ENCODE measurements around the gene CABCOCO1.
A peak's percentile ranks its signal among the peaks of the same experiment; 100 is the strongest.

Gene CABCOCO1

GRCh38 chr10:61792097-61792716 lies 129.5 kb downstream of the CABCOCO1 start:
- no peak for DNase-seq

DNA sequence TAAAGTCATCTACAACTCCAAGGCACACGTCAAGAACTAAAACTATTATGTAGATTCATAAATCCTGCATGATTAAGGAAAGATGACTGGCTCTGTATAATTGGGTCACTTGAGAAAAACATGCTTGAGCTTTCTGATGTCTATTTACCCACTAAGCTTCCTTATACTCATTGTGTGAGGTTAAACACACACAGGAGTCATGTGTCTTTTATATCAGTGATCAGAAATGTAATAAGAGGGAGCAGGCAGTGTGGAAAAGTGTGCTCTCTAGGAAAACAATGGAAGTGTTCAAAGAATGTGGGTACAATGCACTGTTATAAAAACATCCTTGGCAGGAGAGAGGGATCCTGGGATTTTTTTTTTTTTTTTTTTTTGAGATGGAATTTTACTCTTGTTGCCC lies 130.2 kb downstream of the CABCOCO1 start:
- DNase-seq = peak; percentile 54

GRCh38 chr10:61793760-61794703 lies 131.3 kb downstream of the CABCOCO1 start:
- peak; percentile 54 for DNase-seq

DNA sequence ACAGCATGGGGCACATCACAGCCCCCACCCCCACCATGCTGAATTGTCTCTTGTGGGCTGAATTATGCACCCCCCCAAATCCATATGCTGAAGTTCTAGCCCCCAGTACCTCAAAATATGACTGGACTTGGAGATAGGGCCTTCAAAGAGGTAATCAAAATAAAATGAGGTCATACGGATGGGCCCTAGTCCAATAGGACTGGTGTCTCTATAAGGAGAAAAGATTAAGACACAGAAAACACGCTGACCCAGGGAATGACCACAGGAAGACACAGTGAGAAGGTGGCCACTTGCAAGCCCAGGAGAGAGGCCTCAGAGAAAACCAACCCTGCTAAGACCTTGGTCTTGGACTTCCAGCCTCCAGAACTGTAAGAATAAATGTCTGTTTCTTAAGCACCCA lies 132.4 kb downstream of the CABCOCO1 start:
- no peak for DNase-seq

- no peak for DNase-seq
These were observed 132.8 kb downstream of the CABCOCO1 start for GRCh38 chr10:61795551-61795950.

GRCh38 chr10:61796785-61797184 lies 134.1 kb downstream of the CABCOCO1 start:
- no peak for DNase-seq

DNA sequence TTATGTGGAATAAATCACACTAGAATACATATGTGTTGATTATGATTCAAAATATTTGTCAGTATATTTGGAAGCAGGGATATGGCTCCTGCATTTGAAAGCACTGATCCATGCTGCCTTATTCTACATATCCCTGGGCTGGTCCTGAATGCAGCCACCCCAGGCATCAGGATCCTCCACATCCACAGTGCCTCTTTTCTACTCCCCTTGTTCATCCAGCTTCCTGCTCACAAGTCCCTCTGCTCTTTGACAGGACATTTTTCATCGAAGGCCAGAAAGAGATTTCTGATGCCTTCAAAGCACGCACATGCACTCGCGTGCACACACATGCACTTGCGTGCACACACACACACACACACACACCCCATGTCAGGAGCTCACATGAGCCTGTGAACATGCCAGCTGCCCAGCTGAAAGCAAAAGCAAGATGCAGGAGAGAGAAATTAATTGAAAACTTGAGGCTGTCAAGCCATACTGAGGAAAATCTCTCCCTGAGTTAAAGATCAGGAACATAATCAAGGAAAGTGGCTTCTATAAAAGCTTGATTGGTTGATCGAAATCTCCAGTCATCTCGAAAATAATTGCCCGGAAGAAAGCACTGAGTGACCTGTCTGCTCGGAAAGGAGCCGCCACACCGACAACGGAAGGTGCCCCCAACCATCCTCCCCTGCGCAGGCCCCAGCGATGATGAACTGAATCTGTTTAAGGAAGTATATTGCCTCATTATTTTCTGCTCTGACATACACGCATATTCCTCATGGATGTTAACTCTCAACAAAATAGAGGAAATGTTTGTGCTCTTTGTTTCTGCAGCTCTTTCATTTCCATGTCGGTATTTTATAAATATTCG lies 134.8 kb downstream of the CABCOCO1 start:
- DNase-seq = no peak

- DNase-seq = no peak
These were observed 136.0 kb downstream of the CABCOCO1 start for GRCh38 chr10:61798713-61799112.

DNA sequence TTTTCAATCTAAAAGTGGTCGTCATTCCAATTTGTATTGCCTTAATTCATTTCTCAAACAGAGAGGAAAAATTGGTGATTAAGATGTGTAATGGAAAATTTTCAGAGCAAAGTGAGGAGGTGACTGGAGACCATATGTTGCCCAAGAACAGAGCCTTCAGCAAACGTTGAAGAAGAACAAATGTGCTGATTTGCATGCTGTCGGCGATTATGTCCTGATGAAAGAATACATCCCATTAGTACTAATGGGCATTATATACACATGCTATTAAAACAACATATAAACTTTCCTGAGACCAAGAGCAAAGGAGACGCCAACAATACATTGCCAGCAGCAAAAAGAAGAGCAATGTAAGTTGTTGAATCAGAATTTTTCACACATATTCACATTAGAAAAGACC lies 138.8 kb downstream of the CABCOCO1 start:
- DNase-seq = no peak

- no peak for DNase-seq
These were observed 140.5 kb downstream of the CABCOCO1 start for GRCh38 chr10:61803269-61803668.

DNA sequence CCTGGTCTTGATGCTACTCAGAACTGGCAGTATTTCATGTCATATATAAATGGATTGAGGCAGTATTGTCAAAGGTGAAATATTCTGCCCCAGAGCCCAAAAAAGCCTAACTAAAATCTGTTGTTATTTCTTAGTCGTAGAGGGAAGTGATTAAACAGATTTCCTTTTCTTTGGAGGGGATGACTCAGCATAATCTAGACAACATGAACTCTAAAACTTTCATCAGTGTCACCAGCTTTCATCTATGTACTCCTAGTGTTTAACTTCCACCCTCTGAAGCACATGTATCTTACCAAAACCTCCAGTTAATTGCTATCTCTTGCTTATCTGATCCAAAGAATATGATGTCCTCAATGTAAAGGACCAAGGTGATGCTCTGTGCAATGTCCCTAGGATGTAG lies 141.7 kb downstream of the CABCOCO1 start:
- DNase-seq = no peak

DNA sequence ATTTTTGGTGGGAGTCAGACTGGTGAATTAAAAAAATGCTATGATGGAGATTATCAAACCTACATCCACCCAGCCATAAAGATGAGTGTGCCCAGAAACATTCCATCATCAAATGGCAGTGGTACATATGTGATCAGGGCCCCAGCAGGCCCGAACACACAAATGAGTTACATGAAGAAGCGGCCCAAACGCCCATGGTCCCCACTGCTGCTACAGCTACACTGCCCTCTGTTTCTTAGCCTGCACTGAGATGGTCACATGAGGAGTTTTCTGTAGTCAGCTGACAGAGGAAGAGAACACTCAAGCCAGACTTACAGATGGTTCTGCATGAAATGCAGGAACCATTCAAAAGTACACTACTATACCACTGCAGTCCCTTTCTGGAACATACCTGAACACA lies 142.4 kb downstream of the CABCOCO1 start:
- no peak for DNase-seq

DNA sequence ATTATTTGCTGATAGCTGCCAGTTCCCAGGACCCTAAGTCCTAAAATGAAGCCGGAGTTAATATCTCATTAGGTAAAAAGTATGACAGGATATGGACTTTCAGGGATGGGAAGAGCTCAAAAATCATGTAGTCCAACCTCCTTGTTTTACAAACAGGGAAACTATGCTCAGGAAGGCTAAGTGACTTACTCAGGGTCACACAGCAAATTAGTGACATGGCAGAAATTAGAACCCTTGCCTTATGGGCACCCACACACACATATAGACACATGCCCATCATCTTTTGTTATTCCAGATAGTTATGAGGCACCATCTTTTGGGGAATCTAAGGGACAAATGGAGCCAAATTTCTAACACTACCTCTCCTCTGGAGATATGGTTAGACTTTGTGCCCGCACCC lies 147.5 kb downstream of the CABCOCO1 start:
- DNase-seq = no peak

- no peak for DNase-seq
These were observed 149.5 kb downstream of the CABCOCO1 start for GRCh38 chr10:61812052-61812721.

DNA sequence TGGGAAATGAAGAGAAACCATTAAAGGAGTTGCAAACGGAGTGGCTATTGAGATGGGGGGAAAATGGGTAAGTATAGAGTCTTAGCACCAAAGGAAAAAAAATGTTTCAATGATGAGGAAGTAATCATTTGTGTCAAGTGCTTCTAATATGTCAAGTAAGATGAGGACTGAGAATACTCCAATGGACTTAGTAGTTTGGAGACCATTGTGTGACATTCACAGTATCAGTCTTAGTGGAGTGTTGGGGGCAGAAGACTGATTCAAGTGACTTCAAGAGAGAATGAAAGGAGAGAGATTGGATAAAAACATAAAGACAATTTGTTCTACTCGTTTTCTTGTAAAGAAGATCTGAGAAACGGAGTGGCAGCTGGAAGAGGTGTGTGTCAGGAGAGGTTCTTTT lies 150.2 kb downstream of the CABCOCO1 start:
- no peak for DNase-seq

- no peak for DNase-seq
These were observed 151.4 kb downstream of the CABCOCO1 start for GRCh38 chr10:61814160-61814559.

DNA sequence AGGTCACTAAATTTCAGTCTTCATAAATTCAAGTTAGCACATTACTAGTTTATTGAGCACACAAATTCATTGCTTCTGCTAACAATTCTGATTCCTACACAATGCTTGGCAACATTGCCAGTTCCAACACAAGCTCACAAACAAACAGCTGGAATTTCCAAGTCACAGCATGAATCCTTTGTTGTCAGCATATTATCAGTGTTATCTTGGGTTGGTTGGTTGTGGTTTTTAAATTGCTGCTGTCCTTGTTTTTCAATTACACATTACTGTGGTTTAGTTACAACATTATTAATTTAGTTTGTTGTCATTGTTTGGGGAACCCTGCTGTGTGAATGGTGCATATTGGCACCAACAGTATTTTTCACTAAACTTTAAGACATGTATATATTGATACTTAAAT lies 152.8 kb downstream of the CABCOCO1 start:
- no peak for DNase-seq
